Measurements from ENCODE around the gene SH3BP2.
A peak's percentile ranks its signal among the peaks of the same experiment; 100 is the strongest.

SH3BP2 gene

GRCh38 chr4:2827071-2827873 lies 34.4 kb downstream of the SH3BP2 start:
- H3K4me3 ChIP-seq: no peak overlapping the region
- no peak overlapping the region for H3K27ac ChIP-seq

GRCh38 chr4:2827874-2828751 lies 35.2 kb downstream of the SH3BP2 start:
- no peak overlapping the region for H3K27ac ChIP-seq
- no peak overlapping the region for H3K4me3 ChIP-seq

DNA sequence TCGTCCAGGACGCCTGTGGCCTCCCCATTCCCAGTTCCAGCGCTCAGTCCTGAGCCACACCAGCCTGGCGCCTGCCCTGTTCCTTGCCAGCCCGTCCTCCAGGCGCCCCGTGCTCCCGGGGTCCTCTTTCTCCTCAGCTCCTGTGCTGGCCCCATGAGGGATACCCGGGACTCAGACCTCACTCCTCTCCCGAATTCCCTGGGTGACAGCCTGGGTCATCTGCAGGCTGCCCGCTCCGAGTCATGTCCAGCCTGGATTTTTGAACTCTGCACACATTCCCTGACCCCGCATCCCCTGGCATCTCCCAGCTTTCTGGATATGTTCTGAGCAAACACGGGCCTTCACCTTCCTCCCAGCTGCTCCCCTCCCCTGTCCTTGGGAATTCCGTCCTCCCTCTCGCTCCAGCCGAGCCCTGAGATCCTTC lies 35.9 kb downstream of the SH3BP2 start:
- Histone ChIP-seq H3K27ac (no peak overlapping the region), H3K4me3 (no peak overlapping the region)

DNA sequence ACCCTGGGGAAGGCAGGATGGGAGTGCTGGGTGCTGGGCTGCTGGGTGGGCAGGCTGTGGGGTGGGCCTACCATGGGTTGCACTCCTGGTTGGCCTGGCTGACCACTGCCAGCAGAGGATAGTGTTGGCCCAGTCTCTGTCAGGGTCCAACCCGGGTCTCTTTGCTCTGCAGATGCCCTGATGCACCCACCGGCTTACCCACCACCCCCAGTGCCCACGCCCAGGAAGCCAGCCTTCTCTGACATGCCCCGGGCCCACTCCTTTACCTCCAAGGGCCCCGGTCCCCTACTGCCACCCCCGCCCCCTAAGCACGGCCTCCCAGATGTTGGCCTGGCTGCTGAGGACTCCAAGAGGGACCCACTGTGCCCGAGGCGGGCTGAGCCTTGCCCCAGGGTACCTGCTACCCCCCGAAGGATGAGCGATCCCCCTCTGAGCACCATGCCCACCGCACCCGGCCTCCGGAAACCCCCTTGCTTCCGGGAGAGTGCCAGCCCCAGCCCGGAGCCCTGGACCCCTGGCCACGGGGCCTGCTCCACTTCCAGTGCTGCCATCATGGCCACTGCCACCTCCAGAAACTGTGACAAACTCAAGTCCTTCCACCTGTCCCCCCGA lies 36.5 kb downstream of the SH3BP2 start:
- no peak overlapping the region for H3K27ac ChIP-seq
- H3K4me3 ChIP-seq: no peak overlapping the region

DNA sequence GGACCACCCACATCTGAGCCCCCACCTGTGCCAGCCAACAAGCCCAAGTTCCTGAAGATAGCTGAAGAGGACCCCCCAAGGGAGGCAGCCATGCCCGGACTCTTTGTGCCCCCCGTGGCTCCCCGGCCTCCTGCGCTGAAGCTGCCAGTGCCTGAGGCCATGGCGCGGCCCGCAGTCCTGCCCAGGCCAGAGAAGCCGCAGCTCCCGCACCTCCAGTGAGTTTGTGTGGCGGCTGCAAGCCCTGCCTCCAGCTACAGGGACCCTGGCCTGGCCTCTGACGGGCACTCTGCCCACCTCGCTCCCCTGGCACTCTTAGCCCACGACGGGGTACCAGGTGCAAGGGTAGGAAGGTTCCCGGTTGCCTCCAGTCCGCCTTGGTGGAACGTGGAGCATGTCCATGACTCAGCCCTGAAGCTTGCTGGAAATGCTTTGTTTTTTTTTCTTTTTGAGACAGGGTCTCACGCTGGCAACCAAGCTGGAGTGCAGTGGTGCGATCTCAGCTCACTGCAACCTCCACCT lies 37.1 kb downstream of the SH3BP2 start:
- no peak overlapping the region for H3K4me3 ChIP-seq
- no peak overlapping the region for H3K27ac ChIP-seq

DNA sequence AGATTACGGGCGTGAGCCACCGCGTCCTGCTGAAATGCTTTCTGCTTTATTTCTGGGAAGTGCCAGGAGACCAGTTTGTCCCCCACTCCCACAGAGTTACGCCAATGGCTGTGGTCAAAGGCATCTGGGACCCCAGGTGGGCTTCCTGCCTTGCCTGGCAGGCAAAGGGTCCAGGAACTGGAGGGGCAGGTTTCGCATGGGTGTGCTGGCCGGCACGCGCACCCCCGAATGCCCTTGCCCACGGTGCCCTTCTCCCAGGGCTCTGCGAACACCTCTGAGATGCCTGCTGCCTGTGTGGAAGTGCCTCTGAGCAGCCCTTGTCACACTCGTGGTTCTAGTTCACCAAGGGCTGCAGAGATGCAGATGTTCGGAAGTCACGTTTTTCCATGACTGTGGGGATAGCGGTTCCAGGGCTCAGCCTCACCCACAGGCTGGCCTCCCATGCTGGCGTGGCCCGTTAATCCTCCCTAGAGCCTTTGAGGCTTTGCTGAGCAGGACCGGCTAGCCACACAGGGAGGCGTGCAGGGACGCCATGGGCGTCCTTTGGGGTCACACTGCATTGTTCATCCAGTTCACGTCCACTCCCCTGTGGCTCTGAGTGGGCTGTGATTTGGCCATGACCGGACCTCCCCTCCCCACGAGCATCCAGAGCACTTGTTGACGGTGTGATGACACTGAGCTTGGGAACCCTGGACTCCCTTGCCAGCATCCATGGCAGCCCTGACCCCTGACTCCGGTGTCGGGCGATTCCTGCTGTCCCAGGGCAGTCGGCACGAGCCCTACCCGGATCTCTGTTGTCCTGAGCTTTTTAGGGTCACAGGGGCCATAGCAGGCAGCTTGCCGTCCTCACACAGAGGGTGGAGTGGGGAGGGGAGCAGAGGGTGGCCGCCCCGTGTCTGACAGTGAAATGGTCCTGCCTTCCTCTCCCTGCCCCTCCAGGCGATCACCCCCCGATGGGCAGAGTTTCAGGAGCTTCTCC lies 38.0 kb downstream of the SH3BP2 start:
- Histone ChIP-seq H3K27ac (no peak overlapping the region), H3K4me3 (no peak overlapping the region)

GRCh38 chr4:2831611-2832308 lies 38.9 kb downstream of the SH3BP2 start:
- Histone ChIP-seq H3K27ac (no peak overlapping the region), H3K4me3 (no peak overlapping the region)

- H3K4me3 ChIP-seq: no peak overlapping the region
- H3K27ac ChIP-seq: no peak overlapping the region
Observed at GRCh38 chr4:2832309-2832980, 39.6 kb downstream of the SH3BP2 start.

DNA sequence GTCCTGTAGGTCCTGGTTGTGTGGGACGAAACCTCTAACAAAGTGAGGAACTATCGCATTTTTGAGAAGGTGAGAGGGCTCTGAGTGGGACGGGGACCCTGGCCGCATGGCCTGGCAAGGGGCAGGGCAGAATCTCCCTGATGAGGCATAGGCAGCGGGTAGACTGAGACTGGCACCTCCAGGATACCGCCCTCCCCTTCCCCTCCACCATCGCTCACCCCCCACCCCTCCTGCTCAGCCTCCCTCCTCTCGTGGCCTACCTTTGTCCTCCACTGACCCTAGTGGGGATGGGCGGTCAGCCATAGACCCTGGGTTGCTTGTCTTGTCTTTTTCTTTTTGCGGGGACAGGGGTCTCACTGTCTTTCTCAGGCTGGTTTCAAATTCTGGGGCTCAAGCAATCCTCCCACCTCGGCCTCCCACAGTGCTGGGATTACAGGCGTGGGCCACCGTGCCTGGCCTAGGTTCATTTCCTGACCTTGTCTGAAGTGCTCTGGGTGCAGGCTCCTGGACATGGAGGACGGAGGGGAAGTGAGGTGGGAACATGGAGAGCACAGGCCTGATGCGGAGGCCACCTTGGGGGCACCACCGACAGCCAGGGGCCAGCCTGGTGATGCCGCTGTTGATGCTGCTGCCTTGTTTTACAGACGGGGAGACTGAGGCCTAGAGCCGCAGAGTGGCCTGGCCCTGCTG lies 40.2 kb downstream of the SH3BP2 start:
- Histone ChIP-seq H3K27ac (peak overlapping the region in 1 of 21 experiments; percentile 81), H3K4me3 (no peak overlapping the region)

- peak overlapping the region in 3 of 21 experiments; percentile 0 to 81 (median 14) for H3K27ac ChIP-seq
- no peak overlapping the region for H3K4me3 ChIP-seq
Observed at GRCh38 chr4:2833671-2834000, 40.8 kb downstream of the SH3BP2 start.

- Histone ChIP-seq H3K4me3 (no peak overlapping the region), H3K27ac (peak overlapping the region in 11 of 21 experiments; percentile 0 to 87 (median 29))
Observed at GRCh38 chr4:2834001-2834921, 41.4 kb downstream of the SH3BP2 start.

- peak overlapping the region in 10 of 21 experiments; percentile 24 to 87 (median 76) for H3K27ac ChIP-seq
- no peak overlapping the region for H3K4me3 ChIP-seq
Observed at GRCh38 chr4:2835978-2836377, 43.1 kb downstream of the SH3BP2 start.

GRCh38 chr4:2836391-2836859 lies 43.5 kb downstream of the SH3BP2 start:
- Histone ChIP-seq H3K4me3 (no peak overlapping the region), H3K27ac (peak overlapping the region in 15 of 21 experiments; percentile 1 to 87 (median 66))

- Histone ChIP-seq H3K27ac (peak overlapping the region; percentile 25 to 87 (median 63)), H3K4me3 (peak overlapping the region in 1 of 7 experiments; percentile 18)
Observed at GRCh38 chr4:2837110-2837903, 44.4 kb downstream of the SH3BP2 start.

- Histone ChIP-seq H3K4me3 (peak overlapping the region in 2 of 7 experiments; percentile 6 to 18), H3K27ac (peak overlapping the region in 20 of 21 experiments; percentile 35 to 87 (median 64))
Observed at GRCh38 chr4:2837904-2838496, 45.1 kb downstream of the SH3BP2 start.
